Stimulated activated CD8-positive, alpha-beta memory T cell treated with anti-CD3 and anti-CD28 coated beads, Interleukin-4, amount 100 ng/mL, for 1 hour (primary cell): ENCODE data around the gene CDH4.

Experiments
- DNase-seq, 2 donors: peaks; one replicate each; pipeline ENCODE4 v3.0.0-alpha.2; 2020; ENCODE audit warnings: low read depth in 2 of 2, low spot score in 1 of 2

The CDH4 gene

DNA sequence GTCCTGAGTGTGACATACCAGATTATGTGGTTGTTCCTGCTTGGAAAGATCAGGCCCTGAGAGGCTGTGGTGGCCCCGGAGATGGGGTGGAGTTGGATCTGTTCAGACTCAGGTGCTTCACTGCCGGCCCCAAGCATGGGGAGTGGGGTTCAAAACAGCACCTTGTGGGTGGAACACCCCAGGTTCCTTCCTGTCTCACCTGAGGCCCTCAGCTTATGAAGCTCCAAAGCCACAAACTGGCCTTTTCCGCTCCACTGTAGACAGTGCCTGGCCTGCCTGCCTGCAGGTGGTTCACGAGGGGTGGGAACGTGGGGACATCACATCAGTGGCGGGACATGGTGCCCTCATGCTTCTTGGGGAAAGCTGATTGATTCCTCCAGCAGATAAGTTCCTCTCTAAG, 667.2 kb downstream of the CDH4 start:
- DNase-seq, result no peak

GRCh38 chr20:61919675-61920365, 667.8 kb downstream of the CDH4 start:
- DNase-seq, result no peak

- no peak for DNase-seq
These were observed 670.4 kb downstream of the CDH4 start for GRCh38 chr20:61922411-61922810.

DNA sequence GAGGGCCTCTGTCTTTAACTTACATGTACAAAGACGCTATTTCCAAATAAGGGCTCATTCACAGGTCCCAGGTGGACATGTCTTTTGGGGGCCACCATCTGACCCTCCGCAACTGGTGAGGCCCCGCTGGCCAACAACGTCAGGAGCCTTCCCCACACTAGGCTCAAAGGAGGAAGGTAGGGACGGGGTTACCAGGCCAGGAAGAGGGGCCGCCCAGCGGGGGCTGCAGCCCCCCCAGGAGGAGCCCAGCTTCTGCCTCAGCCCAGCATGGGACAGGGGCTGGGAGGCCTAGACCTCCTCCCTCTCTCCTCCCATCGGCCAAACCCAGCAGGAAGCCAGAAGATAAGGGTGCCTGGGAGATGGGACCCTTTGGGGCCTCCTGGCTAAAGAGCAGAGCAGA, 670.9 kb downstream of the CDH4 start:
- DNase-seq, result no peak

- no peak for DNase-seq
These were observed 671.5 kb downstream of the CDH4 start for GRCh38 chr20:61923371-61924166.

DNA sequence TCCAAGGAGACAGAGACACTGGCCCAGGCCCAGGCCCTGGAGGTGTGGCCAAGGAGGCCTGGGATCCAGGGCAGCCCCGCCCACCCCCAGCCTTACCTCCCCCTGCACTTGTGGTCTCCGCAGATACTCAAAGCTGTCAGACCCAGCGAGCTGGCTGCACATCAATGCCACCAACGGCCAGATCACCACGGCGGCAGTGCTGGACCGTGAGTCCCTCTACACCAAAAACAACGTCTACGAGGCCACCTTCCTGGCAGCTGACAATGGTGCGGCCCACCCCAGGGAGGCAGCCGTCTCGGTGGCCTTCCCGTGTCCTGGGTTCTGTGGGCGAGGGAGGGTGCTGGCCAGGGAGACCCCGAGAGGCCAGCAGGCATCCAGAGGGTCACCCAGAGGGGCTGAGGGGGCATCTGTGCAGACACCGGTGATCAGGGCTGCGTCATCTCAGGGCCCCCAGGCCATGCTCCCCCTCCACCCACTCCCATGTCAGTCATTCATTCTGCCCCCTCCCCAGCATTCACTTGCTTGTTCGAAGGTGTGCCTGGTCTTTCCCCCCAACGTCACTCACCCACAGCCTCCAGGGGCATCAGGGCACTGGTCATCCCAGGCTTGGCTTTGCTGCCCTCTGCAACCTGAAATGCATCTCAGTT, 672.3 kb downstream of the CDH4 start:
- DNase-seq, result no peak

GRCh38 chr20:61924858-61925554, 672.9 kb downstream of the CDH4 start:
- DNase-seq, result no peak

GRCh38 chr20:61925555-61926252, 673.6 kb downstream of the CDH4 start:
- no peak for DNase-seq

DNA sequence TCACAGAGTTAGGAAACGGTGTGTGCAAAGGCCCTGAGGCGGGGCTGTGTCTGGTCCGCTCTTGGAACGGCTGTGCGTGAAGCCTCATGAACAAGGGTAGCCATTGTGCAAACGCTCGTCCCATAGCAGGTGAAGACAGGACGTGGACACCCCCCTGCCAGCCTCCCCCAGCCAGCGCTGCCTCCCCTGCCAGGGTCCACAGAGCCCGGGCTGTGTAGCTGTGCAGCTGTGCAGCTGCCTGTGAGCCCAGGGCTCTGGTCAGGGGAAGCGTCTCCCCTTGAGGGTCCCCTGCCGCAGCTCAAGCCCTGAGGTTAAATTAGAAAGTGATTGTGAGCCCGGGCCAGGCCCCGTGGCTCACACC, 674.2 kb downstream of the CDH4 start:
- DNase-seq, result no peak

DNA sequence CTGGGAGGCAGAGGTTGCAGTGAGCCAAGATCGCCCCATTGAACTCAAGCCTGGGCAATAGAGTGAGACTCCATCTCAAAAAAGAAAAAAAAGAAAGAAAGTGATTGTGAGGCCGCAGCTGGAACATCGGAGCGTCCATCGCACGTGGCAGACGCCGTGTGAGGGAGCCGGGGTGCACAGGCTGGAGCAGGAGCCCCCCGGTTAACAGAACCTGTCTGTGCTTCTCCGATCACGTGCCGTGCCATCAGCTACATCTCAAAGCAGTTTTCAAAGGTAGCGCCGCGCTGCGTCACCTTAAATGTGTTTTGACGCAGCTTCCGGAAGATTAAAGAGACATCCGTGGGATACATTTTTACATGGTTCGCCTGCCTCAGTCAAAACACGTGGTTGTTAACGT, 674.7 kb downstream of the CDH4 start:
- no peak for DNase-seq

DNA sequence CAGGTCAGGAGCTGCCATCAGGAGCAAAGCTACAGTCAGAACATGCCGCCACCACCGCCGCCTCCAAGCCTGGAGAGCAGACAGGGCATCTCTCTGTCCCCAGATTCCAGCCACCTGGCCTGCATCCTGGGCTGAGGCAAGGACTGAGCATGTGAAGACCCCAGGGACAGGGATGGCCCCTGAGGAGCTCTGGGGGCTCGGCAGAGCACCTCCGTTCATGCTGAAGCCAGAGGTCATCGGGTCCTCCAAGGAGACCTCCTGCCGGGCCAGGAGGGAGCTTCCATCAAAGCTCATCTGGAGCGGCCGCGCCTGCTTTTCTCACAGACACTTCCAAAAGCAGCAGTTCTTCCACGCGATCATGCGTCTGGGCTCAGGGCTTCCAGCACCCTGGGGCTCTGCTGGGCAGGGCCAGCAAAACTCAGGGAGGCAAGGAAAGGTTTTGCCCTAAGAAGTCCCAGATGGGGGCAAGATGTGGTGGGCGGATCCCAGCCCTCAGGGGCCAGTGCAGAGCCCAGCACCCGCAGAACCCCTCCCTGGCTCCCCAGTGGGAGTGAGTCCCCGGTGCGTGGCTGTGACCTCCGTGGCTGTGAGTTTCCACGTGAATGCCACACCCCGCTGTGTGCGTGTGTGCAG, 675.2 kb downstream of the CDH4 start:
- DNase-seq, result no peak

- no peak for DNase-seq
These were observed 675.9 kb downstream of the CDH4 start for GRCh38 chr20:61927826-61928541.

- DNase-seq, result no peak
These were observed 677.5 kb downstream of the CDH4 start for GRCh38 chr20:61929561-61929960.

DNA sequence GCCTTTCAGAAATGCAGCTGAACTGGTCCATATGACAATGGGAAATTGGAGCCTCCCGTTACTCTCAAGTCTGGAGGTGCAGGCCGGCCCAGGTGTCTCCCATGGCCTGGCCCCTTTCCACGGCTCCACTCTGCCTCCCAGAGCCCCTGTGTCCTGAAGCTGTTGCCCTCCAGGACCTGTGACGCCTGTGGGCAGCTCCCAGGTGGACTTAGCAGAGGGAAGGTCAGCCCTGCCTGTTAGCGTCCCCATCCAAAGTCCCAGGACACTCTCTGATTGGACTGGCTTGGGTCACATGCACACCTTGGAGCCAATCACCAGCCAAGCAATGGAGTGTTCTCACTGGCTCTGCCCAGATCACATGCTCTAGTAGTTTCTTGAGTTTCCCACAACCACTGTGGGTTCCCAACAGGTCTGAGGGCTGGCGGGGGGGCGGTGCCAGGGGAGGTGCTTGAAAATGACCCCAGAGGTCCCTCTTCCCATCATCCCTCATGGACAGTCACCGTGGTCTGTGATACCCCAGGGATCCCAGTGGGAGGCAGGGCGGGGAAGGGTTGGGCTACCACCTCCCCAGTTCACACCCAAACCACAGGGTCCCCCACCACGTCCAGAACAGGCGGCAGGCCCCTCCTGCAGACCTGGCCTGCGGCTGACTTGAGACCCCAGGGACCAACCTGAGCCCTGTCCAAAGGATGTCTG, 678.1 kb downstream of the CDH4 start:
- DNase-seq, result no peak

GRCh38 chr20:61930776-61931475, 678.9 kb downstream of the CDH4 start:
- no peak for DNase-seq

DNA sequence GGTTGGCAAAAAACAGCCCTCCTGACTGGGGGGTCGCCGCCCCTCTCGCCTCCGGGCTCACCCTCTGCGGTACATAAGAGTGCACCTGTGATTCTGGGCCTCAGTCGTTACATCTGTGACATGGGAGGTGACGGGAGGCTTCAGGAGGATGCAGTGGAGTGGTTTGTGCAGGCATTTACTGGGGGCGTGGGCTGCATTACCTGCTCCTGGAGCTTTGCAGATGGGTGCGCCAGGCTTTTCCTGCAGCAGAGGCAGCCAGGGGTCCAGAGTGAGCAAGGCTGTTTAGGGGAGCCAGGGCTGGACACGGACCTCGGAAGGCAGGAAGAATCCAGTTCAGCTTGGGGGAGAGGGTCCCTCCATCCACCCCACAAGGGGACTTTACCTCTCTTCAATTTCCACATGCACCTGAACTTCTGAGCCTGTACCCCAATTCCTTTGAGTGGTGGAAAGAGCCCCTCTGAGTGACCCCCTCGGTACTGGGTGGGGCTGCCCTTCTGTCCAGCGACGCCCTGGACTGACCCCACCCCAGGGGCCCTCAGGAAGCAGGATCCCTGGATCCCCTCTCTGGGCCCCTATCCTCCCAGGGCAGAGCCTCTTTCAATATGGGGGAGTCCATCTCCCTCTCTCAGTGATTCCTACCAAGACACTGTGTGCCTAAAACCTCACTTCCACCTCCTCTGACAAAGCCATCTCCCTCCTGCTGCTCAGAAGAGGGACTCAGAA, 679.6 kb downstream of the CDH4 start:
- DNase-seq, result no peak

- no peak for DNase-seq
These were observed 680.1 kb downstream of the CDH4 start for GRCh38 chr20:61932199-61932592.
